Thyroid gland (tissue), 4 donors: ENCODE measurements around the gene TADA3.

Source experiments
- POLR2A ChIP-seq, 2 donors: fragments of 450-650 bp; IDR thresholded peaks; one replicate each; pipeline ENCODE4 v1.6.1; 2017; ENCODE audit warnings: antibody characterized with exemption in 2 of 2, mild to moderate bottlenecking in 2 of 2, moderate library complexity in 1 of 2
- TF ChIP-seq, protein P1 (sequence below), 6 experiments: fragments of 200-600 bp in 3 of 6; fragments of 450-650 bp in 3 of 6; sonication (generic) in 3 of 6; IDR thresholded peaks; one replicate each; pipeline ENCODE4 v1.5.1; 2016 to 2019; ENCODE audit warnings: antibody characterized with exemption in 6 of 6, mild to moderate bottlenecking in 2 of 6, inconsistent platforms in 1 of 6, moderate library complexity in 1 of 6

DNA sequence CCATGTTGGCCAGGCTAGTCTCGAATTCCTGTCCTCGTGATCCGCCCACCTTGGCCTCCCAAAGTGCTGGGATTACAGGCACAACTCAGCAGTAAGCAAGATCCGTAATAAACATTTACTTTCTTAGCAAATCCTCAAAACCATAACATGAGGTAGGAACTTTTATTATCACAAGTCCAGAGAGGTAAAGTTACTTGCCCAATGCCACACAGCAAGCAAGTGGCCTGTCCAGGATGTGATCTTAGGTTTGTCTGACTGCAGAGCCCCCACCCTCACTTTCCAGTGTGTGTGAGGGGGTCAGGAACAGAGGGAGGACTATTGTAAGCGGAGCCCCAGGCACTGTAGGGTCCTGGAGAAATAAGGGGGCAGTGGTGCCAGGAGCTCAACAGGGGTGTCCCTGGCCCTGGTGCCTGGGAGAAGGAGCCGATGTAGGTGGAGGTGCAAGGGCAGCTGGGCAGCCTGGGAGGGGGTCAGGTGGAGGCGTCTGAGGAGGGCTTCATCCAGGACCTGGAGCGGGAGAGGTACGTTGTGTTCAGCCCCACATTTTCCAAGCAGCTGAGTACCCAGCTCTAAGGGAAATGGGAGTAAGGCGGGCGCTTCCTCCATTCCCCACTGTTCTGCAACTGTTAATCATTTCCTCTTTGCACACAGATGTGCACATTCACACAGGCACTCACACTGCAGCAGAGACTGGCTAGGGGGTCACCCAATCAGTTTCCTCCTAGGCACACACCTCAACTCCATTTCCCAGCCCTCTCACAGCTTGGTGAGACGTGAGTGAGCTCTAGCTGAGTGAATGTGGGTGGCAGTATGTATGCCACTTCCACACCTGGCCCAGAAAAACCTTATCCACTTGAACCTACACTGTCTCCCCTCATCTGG is 45.7 kb upstream of the TADA3 start:
- TF ChIP-seq, protein P1, sequence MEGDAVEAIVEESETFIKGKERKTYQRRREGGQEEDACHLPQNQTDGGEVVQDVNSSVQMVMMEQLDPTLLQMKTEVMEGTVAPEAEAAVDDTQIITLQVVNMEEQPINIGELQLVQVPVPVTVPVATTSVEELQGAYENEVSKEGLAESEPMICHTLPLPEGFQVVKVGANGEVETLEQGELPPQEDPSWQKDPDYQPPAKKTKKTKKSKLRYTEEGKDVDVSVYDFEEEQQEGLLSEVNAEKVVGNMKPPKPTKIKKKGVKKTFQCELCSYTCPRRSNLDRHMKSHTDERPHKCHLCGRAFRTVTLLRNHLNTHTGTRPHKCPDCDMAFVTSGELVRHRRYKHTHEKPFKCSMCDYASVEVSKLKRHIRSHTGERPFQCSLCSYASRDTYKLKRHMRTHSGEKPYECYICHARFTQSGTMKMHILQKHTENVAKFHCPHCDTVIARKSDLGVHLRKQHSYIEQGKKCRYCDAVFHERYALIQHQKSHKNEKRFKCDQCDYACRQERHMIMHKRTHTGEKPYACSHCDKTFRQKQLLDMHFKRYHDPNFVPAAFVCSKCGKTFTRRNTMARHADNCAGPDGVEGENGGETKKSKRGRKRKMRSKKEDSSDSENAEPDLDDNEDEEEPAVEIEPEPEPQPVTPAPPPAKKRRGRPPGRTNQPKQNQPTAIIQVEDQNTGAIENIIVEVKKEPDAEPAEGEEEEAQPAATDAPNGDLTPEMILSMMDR (IDR thresholded peaks at IDR 0.05), result no peak
- TF ChIP-seq POLR2A (IDR thresholded peaks at IDR 0.05), result no peak
